ENCODE data around the gene ZNF622. TPM values are rescaled to one million over a fixed set of nuclear protein-coding genes. Genes with fewer than 3 reads are reported as not detected.

Gene ZNF622
- total and polyA plus RNA-seq, 10 donors, result 11.2 to 23.9 (median 18.6) TPM

DNA sequence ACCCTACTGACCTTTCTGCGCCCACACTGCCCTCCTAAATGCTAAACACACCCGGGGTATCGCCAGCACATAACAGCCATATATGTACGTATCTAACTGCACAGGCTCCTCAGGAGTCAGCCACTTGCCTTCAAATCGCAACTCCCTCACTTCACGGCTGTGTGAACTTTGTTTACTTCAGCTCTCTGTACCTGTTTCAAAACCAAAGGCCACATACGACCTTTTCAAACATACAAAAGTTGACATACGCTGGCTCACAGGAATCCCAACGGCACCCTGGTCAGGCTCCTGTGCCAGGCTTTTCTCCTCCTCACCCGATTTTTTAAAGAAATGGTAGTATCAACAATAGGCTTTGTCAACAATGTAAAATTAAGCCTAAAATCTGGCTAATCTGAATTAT, 39.0 kb upstream of the ZNF622 start:
- Histone ChIP-seq H3K9me3 (no peaks in the 10 kb centered on the region), H3K27me3 (replicated peaks in 1 of 7) (no peaks in the 10 kb centered on the region), H3K4me1 (peaks cover 0 to 7% (median 0%) of the 10 kb centered on the region in 6 donors), H3K4me3 (no peak overlapping the region), H3K36me3 (no peaks in the 10 kb centered on the region), H3K27ac (no peak overlapping the region)
- 89 to 95% (median 93%) methylated on average over 10 of the region's 10 CpGs for WGBS, 5 donors
- DNase-seq, result no peak
- intact Hi-C loops (cut with DNase I; ENCODE audit: low total_unique reads), result no loop called here
- TF ChIP-seq POLR2AphosphoS5 (IDR thresholded peaks at IDR 0.05) (no peak), POLR2A (IDR thresholded peaks at IDR 0.05) (no peak)
- TF ChIP-seq, protein P1, sequence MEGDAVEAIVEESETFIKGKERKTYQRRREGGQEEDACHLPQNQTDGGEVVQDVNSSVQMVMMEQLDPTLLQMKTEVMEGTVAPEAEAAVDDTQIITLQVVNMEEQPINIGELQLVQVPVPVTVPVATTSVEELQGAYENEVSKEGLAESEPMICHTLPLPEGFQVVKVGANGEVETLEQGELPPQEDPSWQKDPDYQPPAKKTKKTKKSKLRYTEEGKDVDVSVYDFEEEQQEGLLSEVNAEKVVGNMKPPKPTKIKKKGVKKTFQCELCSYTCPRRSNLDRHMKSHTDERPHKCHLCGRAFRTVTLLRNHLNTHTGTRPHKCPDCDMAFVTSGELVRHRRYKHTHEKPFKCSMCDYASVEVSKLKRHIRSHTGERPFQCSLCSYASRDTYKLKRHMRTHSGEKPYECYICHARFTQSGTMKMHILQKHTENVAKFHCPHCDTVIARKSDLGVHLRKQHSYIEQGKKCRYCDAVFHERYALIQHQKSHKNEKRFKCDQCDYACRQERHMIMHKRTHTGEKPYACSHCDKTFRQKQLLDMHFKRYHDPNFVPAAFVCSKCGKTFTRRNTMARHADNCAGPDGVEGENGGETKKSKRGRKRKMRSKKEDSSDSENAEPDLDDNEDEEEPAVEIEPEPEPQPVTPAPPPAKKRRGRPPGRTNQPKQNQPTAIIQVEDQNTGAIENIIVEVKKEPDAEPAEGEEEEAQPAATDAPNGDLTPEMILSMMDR (IDR thresholded peaks at IDR 0.05 in 8 of 11, conservative IDR thresholded peaks at IDR 0.05 in 3 of 11), result no peak

DNA sequence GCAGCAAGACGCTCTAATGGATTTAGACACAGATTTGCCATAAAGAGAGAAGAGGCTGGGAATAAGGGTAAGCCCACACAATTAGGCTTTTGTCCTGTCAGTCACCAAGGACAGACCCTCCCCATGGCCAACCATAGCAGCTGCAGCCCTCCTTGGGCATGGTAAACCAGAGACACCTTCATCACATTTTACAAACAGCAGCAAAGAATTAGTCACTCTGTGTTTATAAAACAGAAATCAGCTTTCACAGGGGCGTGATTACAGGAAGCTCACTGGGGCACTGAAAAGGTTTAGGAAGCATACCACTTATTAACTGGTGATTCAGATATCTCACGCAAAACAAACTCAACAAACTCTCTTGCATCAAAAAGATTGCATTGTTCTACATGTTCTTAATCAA, 37.3 kb upstream of the ZNF622 start:
- H3K27ac ChIP-seq, result no peak overlapping the region
- TF ChIP-seq POLR2A (IDR thresholded peaks at IDR 0.05) (no peak), POLR2AphosphoS5 (IDR thresholded peaks at IDR 0.05) (no peak)
- TF ChIP-seq, protein P1 (IDR thresholded peaks at IDR 0.05 in 8 of 11, conservative IDR thresholded peaks at IDR 0.05 in 3 of 11), result no peak
- no peaks in the 10 kb centered on the region for H3K9me3 ChIP-seq
- H3K4me1 ChIP-seq, result no peaks in the 10 kb centered on the region
- no peaks in the 10 kb centered on the region for H3K36me3 ChIP-seq
- no peaks in the 10 kb centered on the region for H3K27me3 ChIP-seq (replicated peaks in 1 of 7)
- no peak for DNase-seq
- H3K4me3 ChIP-seq, result no peak overlapping the region
- intact Hi-C loops (cut with DNase I; ENCODE audit: low total_unique reads), result no loop called here
- 75 to 83% (median 76%) methylated on average over 3 of the region's 3 CpGs for WGBS, 5 donors

DNA sequence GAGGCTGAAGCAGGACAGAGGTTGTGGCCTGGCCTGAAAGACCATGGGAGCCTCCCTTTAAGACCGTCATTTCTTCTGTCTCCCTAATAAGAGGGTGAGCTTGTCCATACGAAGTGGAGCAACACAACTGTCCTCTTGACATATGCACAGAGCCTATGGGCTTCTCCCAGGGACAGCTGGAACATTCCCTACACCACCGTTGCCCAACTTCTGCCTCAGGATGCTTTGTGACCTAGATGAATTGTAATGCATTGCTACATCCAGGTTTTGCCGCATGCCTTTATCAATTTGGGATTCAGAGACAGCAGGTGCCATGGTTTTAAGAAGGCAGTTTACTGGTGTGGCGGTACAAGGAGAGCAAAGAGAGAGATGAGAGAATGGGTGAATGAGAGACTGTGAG, 34.4 kb upstream of the ZNF622 start:
- no peak for TF ChIP-seq POLR2AphosphoS5 (IDR thresholded peaks at IDR 0.05)
- TF ChIP-seq, protein P1 (IDR thresholded peaks at IDR 0.05 in 8 of 11, conservative IDR thresholded peaks at IDR 0.05 in 3 of 11), result no peak
- TF ChIP-seq POLR2A (IDR thresholded peaks at IDR 0.05), result no peak
- H3K27me3 ChIP-seq (replicated peaks in 1 of 7), result no peaks in the 10 kb centered on the region
- no peak for DNase-seq
- H3K4me1 ChIP-seq, result no peaks in the 10 kb centered on the region
- no peaks in the 10 kb centered on the region for H3K36me3 ChIP-seq
- no peak overlapping the region for H3K27ac ChIP-seq
- H3K4me3 ChIP-seq, result no peak overlapping the region
- H3K9me3 ChIP-seq, result peaks cover 0 to 22% (median 14%) of the 10 kb centered on the region in 8 donors
- intact Hi-C loops (cut with DNase I; ENCODE audit: low total_unique reads), result no loop called here
- 87 to 93% (median 88%) methylated on average over 5 of the region's 5 CpGs for WGBS, 5 donors

DNA sequence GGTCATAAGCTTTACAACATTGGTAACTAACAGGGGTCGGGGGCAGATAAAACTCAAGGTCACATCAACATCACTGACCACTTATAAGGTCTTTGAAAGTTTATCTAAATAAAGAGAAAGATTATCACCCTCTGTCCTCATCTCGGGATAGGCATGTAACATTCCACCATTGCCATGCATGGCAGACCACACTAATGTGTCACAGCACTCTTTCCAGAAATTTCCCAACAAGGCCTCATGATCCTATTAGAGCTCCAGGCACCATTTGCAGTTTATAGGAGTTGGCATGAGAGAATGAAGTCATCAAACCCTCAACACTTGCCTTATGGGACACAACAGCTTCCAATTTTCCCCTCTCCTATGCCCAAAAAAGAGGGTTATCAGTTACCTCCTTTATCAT, 31.9 kb upstream of the ZNF622 start:
- H3K36me3 ChIP-seq, result no peaks in the 10 kb centered on the region
- intact Hi-C loops (cut with DNase I; ENCODE audit: low total_unique reads), result loop anchor here (10.0 kb wide), 1 partner anchor 167 kb away; no protein-coding TSS in a partner anchor
- H3K27me3 ChIP-seq (replicated peaks in 1 of 7), result no peaks in the 10 kb centered on the region
- peaks cover 0 to 31% (median 24%) of the 10 kb centered on the region in 8 donors for H3K9me3 ChIP-seq
- DNase-seq, result no peak
- no peak for TF ChIP-seq POLR2AphosphoS5 (IDR thresholded peaks at IDR 0.05)
- TF ChIP-seq, protein P1 (IDR thresholded peaks at IDR 0.05 in 8 of 11, conservative IDR thresholded peaks at IDR 0.05 in 3 of 11), result no peak
- no peak for TF ChIP-seq POLR2A (IDR thresholded peaks at IDR 0.05)
- H3K27ac ChIP-seq, result no peak overlapping the region
- no peaks in the 10 kb centered on the region for H3K4me1 ChIP-seq
- 66 to 82% (median 77%) methylated on average over 2 of the region's 2 CpGs for whole genome bisulfite sequencing, 5 donors
- no peak overlapping the region for H3K4me3 ChIP-seq

Measured in spleen (tissue), 11 donors.